AG10803 (cell line): Measurements from ENCODE around the gene APIP.
"Not testable (repeated sequence)": the region's sequence is repeated elsewhere in the genome, so short reads cannot be mapped to it uniquely, and the experiment has no call there.

Experiments used
- DNase-seq: peaks from one replicate; pipeline ENCODE4 v3.0.0; 2010; ENCODE audit warnings: low read depth
- H3K4me3 ChIP-seq: 2 replicates; pipeline ENCODE4 v1.5.1; 2011; ENCODE audit warnings: mild to moderate bottlenecking, low read length, control low read depth
- CTCF ChIP-seq: conservative IDR thresholded peaks from 2 replicates; pipeline ENCODE4 v1.5.1; 2011; ENCODE audit warnings: mild to moderate bottlenecking, low read length, control low read depth, inconsistent platforms

Gene APIP

GRCh38 chr11:34926101-34926830 lies 10.1 kb upstream of the APIP start:
- no peak overlapping the region for H3K4me3 ChIP-seq
- DNase-seq, result peak; percentile 61
- peak; percentile 73 for TF ChIP-seq CTCF

GRCh38 chr11:34924714-34925113 lies 8.5 kb upstream of the APIP start:
- no peak overlapping the region for H3K4me3 ChIP-seq
- peak; percentile 4 for DNase-seq
- TF ChIP-seq CTCF, result no peak

- H3K4me3 ChIP-seq, result no peak overlapping the region
- DNase-seq, result no peak
- TF ChIP-seq CTCF, result no peak
Measured at GRCh38 chr11:34921156-34921555, 5.0 kb upstream of the APIP start.

GRCh38 chr11:34916843-34917770 lies 928 bp upstream of the APIP start:
- H3K4me3 ChIP-seq, result peak overlapping the region; percentile 94
- no peak for TF ChIP-seq CTCF
- peak; percentile 23 for DNase-seq

- DNase-seq, result peak; percentile 36
- peak overlapping the region; percentile 94 for H3K4me3 ChIP-seq
- no peak for TF ChIP-seq CTCF
Measured at GRCh38 chr11:34915136-34916014, 804 bp downstream of the APIP start.

GRCh38 chr11:34913556-34913955 lies 2.6 kb downstream of the APIP start:
- DNase-seq, H3K4me3 ChIP-seq: not testable (repeated sequence)

GRCh38 chr11:34911676-34912075 lies 4.5 kb downstream of the APIP start:
- no peak overlapping the region for H3K4me3 ChIP-seq
- no peak for TF ChIP-seq CTCF
- DNase-seq, result no peak
